Measurements from ENCODE around the gene BRF1.
"Not testable (repeated sequence)": the region's sequence is repeated elsewhere in the genome, so short reads cannot be mapped to it uniquely, and the experiment has no call there.

Gene BRF1

GRCh38 chr14:105300542-105301102, at the start of gene BRF1:
TSS of gene BRF1 (minus strand) at chr14:105301001. CDS start at chr14:105300629, 372 bp downstream.
- peak; percentile 94 for DNase-seq (ENCODE audit: low read depth)

- no peak for DNase-seq (ENCODE audit: low read depth)
These were observed 49.2 kb upstream of the BRF1 start for GRCh38 chr14:105349992-105350391.

GRCh38 chr14:105348945-105349699, 48.3 kb upstream of the BRF1 start:
- no peak for DNase-seq (ENCODE audit: low read depth)

- DNase-seq (ENCODE audit: low read depth), result no peak
These were observed 47.6 kb upstream of the BRF1 start for GRCh38 chr14:105348169-105348944.

GRCh38 chr14:105347587-105347968, 46.8 kb upstream of the BRF1 start:
- no peak for DNase-seq (ENCODE audit: low read depth)

GRCh38 chr14:105346876-105347586, 46.2 kb upstream of the BRF1 start:
- DNase-seq (ENCODE audit: low read depth), result no peak

GRCh38 chr14:105346200-105346533, 45.4 kb upstream of the BRF1 start:
- no peak for DNase-seq (ENCODE audit: low read depth)

GRCh38 chr14:105343194-105343593, 42.4 kb upstream of the BRF1 start:
- no peak for DNase-seq (ENCODE audit: low read depth)

- DNase-seq (ENCODE audit: low read depth), result no peak
These were observed 40.3 kb upstream of the BRF1 start for GRCh38 chr14:105340821-105341733.

- no peak for DNase-seq (ENCODE audit: low read depth)
These were observed 37.4 kb upstream of the BRF1 start for GRCh38 chr14:105337966-105338741.

- no peak for DNase-seq (ENCODE audit: low read depth)
These were observed 36.6 kb upstream of the BRF1 start for GRCh38 chr14:105337433-105337832.

- no peak for DNase-seq (ENCODE audit: low read depth)
These were observed 35.9 kb upstream of the BRF1 start for GRCh38 chr14:105336477-105337287.

- no peak for DNase-seq (ENCODE audit: low read depth)
These were observed 35.1 kb upstream of the BRF1 start for GRCh38 chr14:105335735-105336476.

GRCh38 chr14:105335231-105335542, 34.4 kb upstream of the BRF1 start:
- DNase-seq (ENCODE audit: low read depth), result not testable (repeated sequence)

- no peak for DNase-seq (ENCODE audit: low read depth)
These were observed 33.8 kb upstream of the BRF1 start for GRCh38 chr14:105334383-105335230.

- DNase-seq (ENCODE audit: low read depth), result no peak
These were observed 33.0 kb upstream of the BRF1 start for GRCh38 chr14:105333613-105334364.

- no peak for DNase-seq (ENCODE audit: low read depth)
These were observed 32.3 kb upstream of the BRF1 start for GRCh38 chr14:105333020-105333490.
